ENCODE data around the gene ID2. TPM values are rescaled to one million over a fixed set of nuclear protein-coding genes. Genes with fewer than 3 reads are reported as not detected.

ID2 gene
- total RNA-seq, 1 experiment from 2014 or later = 48.6 TPM

DNA sequence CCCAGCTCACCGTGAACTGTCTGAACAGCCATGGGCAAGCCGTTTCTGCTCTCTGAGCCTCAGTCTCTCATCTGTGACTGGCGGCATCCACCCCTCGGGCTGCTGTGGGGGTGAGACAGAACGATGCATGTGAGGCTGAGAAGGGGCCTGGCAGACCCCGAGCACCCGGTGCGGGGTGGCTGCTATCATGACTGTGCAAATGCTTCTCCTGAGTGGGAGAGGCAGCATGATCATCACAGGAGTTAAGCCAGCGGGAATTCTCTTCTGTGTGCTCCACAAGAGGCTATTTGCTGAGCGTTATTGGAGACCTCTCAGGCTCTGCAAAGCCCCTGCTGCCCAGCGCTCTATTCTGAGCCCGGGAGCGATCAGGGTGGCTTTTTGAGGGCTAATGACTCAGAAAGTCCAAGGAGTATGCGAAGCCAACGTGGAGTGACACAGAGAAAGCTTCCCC, 45.8 kb upstream of the ID2 start:
- DNase-seq = no peak
- no peak overlapping the region for H3K4me2 ChIP-seq (ENCODE audit: insufficient read depth, insufficient read length, low read length)
- Mint-ChIP-seq H3K27ac (peak overlapping the region in 2 of 3 experiments; percentile 68 to 95; a peak in 2 of 7 replicates), H3K4me1 (peaks cover 58 to 63% of the 10 kb centered on the region in 2 experiments), H3K27me3 (ENCODE audit: low read depth) (peaks cover 26% of the 10 kb centered on the region), H3K36me3 (ENCODE audit: insufficient read depth in 1 of 3, low read depth in 3 of 3) (no peaks in the 10 kb centered on the region; a peak in 1 of 7 replicates), H3K9me3 (no peaks in the 10 kb centered on the region; a peak in 2 of 5 replicates), H3K4me3 (no peak overlapping the region)
- no peaks in the 10 kb centered on the region for H3K79me1 ChIP-seq (ENCODE audit: insufficient read depth, low read depth, low read length, poor library complexity, severe bottlenecking)
- H2BK5ac ChIP-seq (ENCODE audit: insufficient read length, low read length) = no peak overlapping the region
- no peak overlapping the region for H3K56ac ChIP-seq (ENCODE audit: insufficient read length, low read depth, low read length)
- H3T11ph ChIP-seq (ENCODE audit: low read length) = no peak overlapping the region
- no peak overlapping the region for H2BK20ac ChIP-seq (ENCODE audit: low read depth, low read length, poor library complexity, severe bottlenecking)
- WGBS (ENCODE audit: extremely low coverage, insufficient read length, low lambda C conversion rate) = no CpG with 5 or more reads among the region's 15 CpGs
- no peak overlapping the region for H3K9ac ChIP-seq (ENCODE audit: extremely low read depth, insufficient read length, low read length)
- no peak overlapping the region for H3K14ac ChIP-seq (ENCODE audit: insufficient read depth, low read length)
- peaks cover 13% of the 10 kb centered on the region for H3K4me1 ChIP-seq (ENCODE audit: insufficient read depth, low read length)
- no peaks in the 10 kb centered on the region for H3K79me2 ChIP-seq (ENCODE audit: insufficient read depth, low read length)
- no peak overlapping the region for H3K23ac ChIP-seq (ENCODE audit: insufficient read length, low read depth, low read length)
- no peak overlapping the region for H4K5ac ChIP-seq (ENCODE audit: insufficient read length, low read depth, low read length)
- H3K18ac ChIP-seq (ENCODE audit: insufficient read length, low read depth, low read length) = no peak overlapping the region
- no peaks in the 10 kb centered on the region for H4K20me1 ChIP-seq (ENCODE audit: control insufficient read depth, insufficient read depth, insufficient read length)
- H2AK5ac ChIP-seq (ENCODE audit: insufficient read length, low read length) = no peak overlapping the region
- no peak overlapping the region for H4K91ac ChIP-seq (ENCODE audit: insufficient read length, low read depth, low read length)
- TF ChIP-seq, protein P1, sequence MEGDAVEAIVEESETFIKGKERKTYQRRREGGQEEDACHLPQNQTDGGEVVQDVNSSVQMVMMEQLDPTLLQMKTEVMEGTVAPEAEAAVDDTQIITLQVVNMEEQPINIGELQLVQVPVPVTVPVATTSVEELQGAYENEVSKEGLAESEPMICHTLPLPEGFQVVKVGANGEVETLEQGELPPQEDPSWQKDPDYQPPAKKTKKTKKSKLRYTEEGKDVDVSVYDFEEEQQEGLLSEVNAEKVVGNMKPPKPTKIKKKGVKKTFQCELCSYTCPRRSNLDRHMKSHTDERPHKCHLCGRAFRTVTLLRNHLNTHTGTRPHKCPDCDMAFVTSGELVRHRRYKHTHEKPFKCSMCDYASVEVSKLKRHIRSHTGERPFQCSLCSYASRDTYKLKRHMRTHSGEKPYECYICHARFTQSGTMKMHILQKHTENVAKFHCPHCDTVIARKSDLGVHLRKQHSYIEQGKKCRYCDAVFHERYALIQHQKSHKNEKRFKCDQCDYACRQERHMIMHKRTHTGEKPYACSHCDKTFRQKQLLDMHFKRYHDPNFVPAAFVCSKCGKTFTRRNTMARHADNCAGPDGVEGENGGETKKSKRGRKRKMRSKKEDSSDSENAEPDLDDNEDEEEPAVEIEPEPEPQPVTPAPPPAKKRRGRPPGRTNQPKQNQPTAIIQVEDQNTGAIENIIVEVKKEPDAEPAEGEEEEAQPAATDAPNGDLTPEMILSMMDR (conservative IDR thresholded peaks at IDR 0.05) = no peak
- H2BK12ac ChIP-seq (ENCODE audit: insufficient read length, low read depth, low read length) = no peak overlapping the region
- H4K8ac ChIP-seq (replicated peaks; ENCODE audit: insufficient read length, low read depth, low read length) = no peak overlapping the region
- no peak overlapping the region for H3K4ac ChIP-seq (ENCODE audit: low read depth, low read length)
- H2AFZ ChIP-seq (ENCODE audit: low read length) = no peak overlapping the region
- H2BK15ac ChIP-seq (ENCODE audit: low read depth, low read length) = no peak overlapping the region
- no peaks in the 10 kb centered on the region; the same call in 1 of the 2 replicates for H3K27me3 ChIP-seq (ENCODE audit: insufficient read depth, low read length)
- H3K9me3 ChIP-seq (ENCODE audit: control insufficient read depth, low read depth, low read length) = no peaks in the 10 kb centered on the region
- no peak overlapping the region for H3K27ac ChIP-seq (ENCODE audit: insufficient read length, low read depth, low read length)
- H2BK120ac ChIP-seq (ENCODE audit: low read depth, low read length, poor library complexity, severe bottlenecking) = no peak overlapping the region
- H3K23me2 ChIP-seq (ENCODE audit: insufficient read length, low read depth, low read length, poor library complexity, severe bottlenecking) = peaks cover 4% of the 10 kb centered on the region
